HepG2 (cell line): Measurements from ENCODE around the gene ZNF557. TPM values are rescaled to one million over a fixed set of nuclear protein-coding genes. Genes with fewer than 3 reads are reported as not detected.
"Not testable (repeated sequence)": the region's sequence is repeated elsewhere in the genome, so short reads cannot be mapped to it uniquely, and the experiment has no call there.

Experiments used
- ATAC-seq: fragments of 200-7000 bp; cut with Tn5 transposase; 3 replicates; pipeline ENCODE4 v1.9.1; 2020; ENCODE audit warnings: mild to moderate bottlenecking, moderate library complexity
- BruUV-seq: library from RNA; stranded (reverse); fragments of 400-500 nt; replicated peaks from 2 replicates; lab custom pipeline; 2021; lab: Mats Ljungman, UMichigan
- CTCF ChIA-PET: fragments of 300-600 bp; formaldehyde crosslinking; extraction: SDS; loops from one replicate; lab custom pipeline; 2021; ENCODE audit warnings: low total read pairs, inconsistent platforms, low intra/inter-chr PET ratio; lab: Yijun Ruan, JAX
- POLR2A ChIA-PET: fragments of 350-600 bp; sonication (Branson Sonifier 250); formaldehyde crosslinking; loops from one replicate; lab custom pipeline; 2020; ENCODE audit warnings: antibody characterized with exemption, inconsistent platforms; lab: Yijun Ruan, JAX
- DNase-seq: peaks from one replicate; pipeline ENCODE4 v3.0.0-alpha.2; 2015; ENCODE audit warnings: low spot score
- FAIRE-seq: peaks from 3 replicates; lab custom pipeline; 2011; peaks lifted over from hg19 to GRCh38; lab: Jason Lieb, UNC
- H2AFZ ChIP-seq: one replicate; pipeline ENCODE4 v1.6.1; 2011; ENCODE audit warnings: low read length, inconsistent platforms
- H3K27ac ChIP-seq: fragments of 300-600 bp; 3 replicates; pipeline ENCODE4 v1.8.0; 2011; ENCODE audit warnings: mixed run types, mild to moderate bottlenecking, mixed read lengths, low read length, inconsistent platforms; ENCODE audit not compliant: insufficient read depth; ENCODE audit errors: extremely low read length
- H3K27me3 ChIP-seq, 2 experiments: fragments of 200-600 bp in 1 of 2; 2 replicates in 1 of 2; 3 replicates in 1 of 2; pipeline versions ENCODE4 v1.6.0 to v1.8.0; 2011; ENCODE audit warnings: low read length in 2 of 2, mild to moderate bottlenecking in 2 of 2, moderate library complexity in 2 of 2, inconsistent platforms in 1 of 2; ENCODE audit not compliant: insufficient read depth in 2 of 2, control insufficient read depth in 1 of 2
- H3K36me3 ChIP-seq, 2 experiments: fragments of 200-600 bp in 1 of 2; replicated peaks in 1 of 2; 2 replicates in 1 of 2; 3 replicates in 1 of 2; pipeline versions ENCODE4 v1.5.1 to v1.8.0; 2011; ENCODE audit warnings: low read length in 2 of 2, inconsistent platforms in 1 of 2; ENCODE audit not compliant: insufficient read depth in 2 of 2, control insufficient read depth in 1 of 2
- H3K4me1 ChIP-seq: 2 replicates; pipeline ENCODE4 v1.5.1; 2012; ENCODE audit warnings: low read length, inconsistent platforms; ENCODE audit not compliant: insufficient read depth
- H3K4me2 ChIP-seq: 2 replicates; pipeline ENCODE4 v1.6.0; 2011; ENCODE audit warnings: low read depth, low read length, inconsistent platforms
- H3K4me3 ChIP-seq, 3 experiments: fragments of 200-600 bp in 1 of 3; sonication (generic), shearing (Covaris generic) in 1 of 3; replicated peaks in 1 of 3; 2 replicates each; pipeline ENCODE4 v1.5.1; 2011 to 2016; ENCODE audit warnings: low read length in 3 of 3, inconsistent platforms in 2 of 3, low read depth in 2 of 3, mild to moderate bottlenecking in 2 of 3, control low read depth in 1 of 3, mixed read lengths in 1 of 3; ENCODE audit not compliant: insufficient read depth in 1 of 3
- H3K79me2 ChIP-seq: one replicate; pipeline ENCODE4 v1.6.1; 2011; ENCODE audit warnings: low read length, inconsistent platforms; ENCODE audit not compliant: insufficient read depth
- H3K9ac ChIP-seq: 2 replicates; pipeline ENCODE4 v1.6.0; 2011; ENCODE audit warnings: mild to moderate bottlenecking, low read depth, low read length, inconsistent platforms; ENCODE audit not compliant: insufficient read depth
- H3K9me3 ChIP-seq: 2 replicates; pipeline ENCODE4 v1.5.1; 2012; ENCODE audit warnings: mild to moderate bottlenecking, low read length
- H4K20me1 ChIP-seq: 2 replicates; pipeline ENCODE4 v1.6.0; 2011; ENCODE audit warnings: inconsistent platforms, mild to moderate bottlenecking, low read length, moderate library complexity; ENCODE audit not compliant: insufficient read depth
- NR0B2 ChIP-seq: sonication (generic); formaldehyde crosslinking; IDR thresholded peaks from 2 replicates; pipeline ENCODE4 v1.4.0; 2020; ENCODE audit warnings: mild to moderate bottlenecking, missing genetic modification reagents
- WGBS: methylation state at CpG from one replicate; pipeline ENCODE4 v1.1.6; 2017; ENCODE audit warnings: low lambda C conversion rate; 5-methylcytosine and 5-hydroxymethylcytosine counted together
- in situ Hi-C: cut with HindIII; loops from 2 replicates; pipeline ENCODE4 v1.10.0; 2017; ENCODE audit warnings: low pct_unique_long_range_greater_than_20kb; ENCODE audit not compliant: extremely low pct_ligation_motif_present
- intact Hi-C: fragments of 100-400 bp; cut with micrococcal nuclease; formaldehyde crosslinking; loops from one replicate; pipeline ENCODE4 v1.10.0; 2022; ENCODE audit not compliant: unreplicated experiment
- polyA plus RNA-seq, 8 experiments: library from polyadenylated mRNA; depleted of rRNA in 3 of 8; stranded (reverse) in 7 of 8; unstranded in 1 of 8; fragments of >200 nt; fragmentation: Illumina TruSeq in 4 of 8; extraction: Trizol in 4 of 8; gene quantifications; 2 replicates each; pipeline versions ENCODE4 v1.2.1 to v1.2.3, GENCODE V29; 2011 to 2016; ENCODE audit warnings: low read depth in 4 of 8, missing spikeins in 1 of 8, mixed read lengths in 1 of 8; ENCODE audit not compliant: insufficient read depth in 1 of 8
- total RNA-seq, 5 experiments: library from RNA; depleted of rRNA; stranded (reverse); fragments of >200 nt; fragmentation: Illumina TruSeq; extraction: Trizol; gene quantifications; 2 replicates each; pipeline ENCODE4 v1.2.3, GENCODE V29; 2016; ENCODE audit warnings: low read depth in 1 of 5

Gene ZNF557
- total and polyA plus RNA-seq, 2 of the 13 experiments (the other 11 are each of a cell fraction or from before 2014, with no cell fraction given) = 2.1 to 7.8 TPM

GRCh38 chr19:7069042-7069903 lies at the start of gene ZNF557 (continued):
- TF ChIP-seq NR0B2 (CRISPR knock-in tag) = peak; percentile 77; the same call in 1 of the 2 replicates

GRCh38 chr19:7021331-7021730 lies 48.2 kb upstream of the ZNF557 start, which contains the start of gene MBD3L2B:
Gene MBD3L2B, minus strand, starts transcription at chr19:7021431. Its CDS starts 34 bp downstream, at chr19:7021397.
- H3K4me1 ChIP-seq, BruUV-seq, H3K9me3 ChIP-seq, H3K36me3 ChIP-seq, DNase-seq, intact Hi-C loops, in situ Hi-C loops, H3K79me2 ChIP-seq, H3K27me3 ChIP-seq, H3K4me2 ChIP-seq, H3K27ac ChIP-seq, H4K20me1 ChIP-seq, CTCF ChIA-PET, ATAC-seq, H3K4me3 ChIP-seq, H3K9ac ChIP-seq, H2AFZ ChIP-seq, POLR2A ChIA-PET: not testable (repeated sequence)
- FAIRE-seq = peak; percentile 8
- no CpG with 5 or more reads among the region's 6 CpGs for WGBS

GRCh38 chr19:7028790-7029189 lies 40.7 kb upstream of the ZNF557 start:
- FAIRE-seq, in situ Hi-C loops, intact Hi-C loops, H3K27me3 ChIP-seq, H3K4me2 ChIP-seq, CTCF ChIA-PET, H3K4me3 ChIP-seq, H3K27ac ChIP-seq, H3K79me2 ChIP-seq, POLR2A ChIA-PET, H3K9me3 ChIP-seq, H3K4me1 ChIP-seq, BruUV-seq, H3K9ac ChIP-seq, H4K20me1 ChIP-seq, H2AFZ ChIP-seq, H3K36me3 ChIP-seq, ATAC-seq, DNase-seq: not testable (repeated sequence)
- WGBS = no CpG with 5 or more reads among the region's 1 CpG

GRCh38 chr19:7030278-7030677 lies 39.2 kb upstream of the ZNF557 start, which contains the start of gene MBD3L5:
Gene MBD3L5, plus strand, starts transcription at chr19:7030578. Its CDS starts 34 bp downstream, at chr19:7030612.
- H3K4me1 ChIP-seq, BruUV-seq, CTCF ChIA-PET, H3K9me3 ChIP-seq, H3K27me3 ChIP-seq, H3K79me2 ChIP-seq, ATAC-seq, H2AFZ ChIP-seq, intact Hi-C loops, H3K4me2 ChIP-seq, H4K20me1 ChIP-seq, H3K36me3 ChIP-seq, H3K27ac ChIP-seq, FAIRE-seq, DNase-seq, in situ Hi-C loops, H3K9ac ChIP-seq, POLR2A ChIA-PET, H3K4me3 ChIP-seq: not testable (repeated sequence)
- WGBS = no CpG with 5 or more reads among the region's 9 CpGs
